ENCODE data around the gene ADRM1. TPM values are rescaled to one million over a fixed set of nuclear protein-coding genes. Genes with fewer than 3 reads are reported as not detected.

ADRM1 gene
- total and polyA plus RNA-seq, 2 experiments from 2014 or later, result 206 to 243 TPM

DNA sequence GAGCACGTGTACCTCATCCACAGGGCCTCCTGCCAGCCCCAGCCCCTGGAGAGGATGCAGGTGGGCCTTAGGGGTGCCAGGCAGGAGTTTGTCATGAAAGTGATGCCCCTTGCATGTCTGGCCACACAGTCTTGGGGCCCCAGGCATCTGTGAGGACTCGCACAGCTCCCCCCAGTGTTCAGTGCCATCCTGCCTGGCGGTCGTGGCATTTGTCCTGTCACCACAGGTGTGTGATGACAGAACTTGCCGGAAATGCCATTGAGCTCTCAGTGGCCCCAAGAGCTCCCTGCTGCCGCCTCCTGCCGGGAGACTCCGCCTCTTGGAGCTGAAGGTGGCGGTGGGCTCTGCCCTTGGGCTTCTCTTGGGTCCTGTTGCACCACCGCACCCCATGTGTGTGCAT lies 30.6 kb upstream of the ADRM1 start:
- H3K4me3 Mint-ChIP-seq, result no peak overlapping the region
- Histone ChIP-seq H3K4me2 (no peak overlapping the region), H2AFZ (no peak overlapping the region), H3K36me3 (ENCODE audit: insufficient read depth) (no peaks in the 10 kb centered on the region), H3F3A (replicated peaks; ENCODE audit: low read depth) (no peaks in the 10 kb centered on the region), H3K27ac (ENCODE audit: low read depth) (no peak overlapping the region), H3K9me2 (ENCODE audit: insufficient read depth) (no peaks in the 10 kb centered on the region), H3K4me1 (ENCODE audit: insufficient read depth) (no peaks in the 10 kb centered on the region), H3K4me3 (no peak overlapping the region), H4K20me1 (replicated peaks; ENCODE audit: insufficient read depth) (no peaks in the 10 kb centered on the region; the same call in 1 of the 2 replicates), H3K27me3 (ENCODE audit: insufficient read depth) (no peaks in the 10 kb centered on the region), H3K79me2 (replicated peaks; ENCODE audit: insufficient read depth) (no peaks in the 10 kb centered on the region)
- no peaks in the 10 kb centered on the region for H3K27me3 Mint-ChIP-seq (ENCODE audit: insufficient read depth, low read depth, poor library complexity)
- TF ChIP-seq ZNF114 (CRISPR knock-in tag; IDR thresholded peaks at IDR 0.05) (no peak), EZH2phosphoT487 (IDR thresholded peaks at IDR 0.05; ENCODE audit: unreplicated experiment) (no peak), STAT1 (IDR thresholded peaks at IDR 0.05; ENCODE audit: unreplicated experiment) (no peak)
- TF ChIP-seq, protein P1, sequence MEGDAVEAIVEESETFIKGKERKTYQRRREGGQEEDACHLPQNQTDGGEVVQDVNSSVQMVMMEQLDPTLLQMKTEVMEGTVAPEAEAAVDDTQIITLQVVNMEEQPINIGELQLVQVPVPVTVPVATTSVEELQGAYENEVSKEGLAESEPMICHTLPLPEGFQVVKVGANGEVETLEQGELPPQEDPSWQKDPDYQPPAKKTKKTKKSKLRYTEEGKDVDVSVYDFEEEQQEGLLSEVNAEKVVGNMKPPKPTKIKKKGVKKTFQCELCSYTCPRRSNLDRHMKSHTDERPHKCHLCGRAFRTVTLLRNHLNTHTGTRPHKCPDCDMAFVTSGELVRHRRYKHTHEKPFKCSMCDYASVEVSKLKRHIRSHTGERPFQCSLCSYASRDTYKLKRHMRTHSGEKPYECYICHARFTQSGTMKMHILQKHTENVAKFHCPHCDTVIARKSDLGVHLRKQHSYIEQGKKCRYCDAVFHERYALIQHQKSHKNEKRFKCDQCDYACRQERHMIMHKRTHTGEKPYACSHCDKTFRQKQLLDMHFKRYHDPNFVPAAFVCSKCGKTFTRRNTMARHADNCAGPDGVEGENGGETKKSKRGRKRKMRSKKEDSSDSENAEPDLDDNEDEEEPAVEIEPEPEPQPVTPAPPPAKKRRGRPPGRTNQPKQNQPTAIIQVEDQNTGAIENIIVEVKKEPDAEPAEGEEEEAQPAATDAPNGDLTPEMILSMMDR (conservative IDR thresholded peaks at IDR 0.05; ENCODE audit: low read depth in 2 of 2), result peak in 1 of 2 experiments; percentile 33; a peak in 3 of 4 replicates
- TF ChIP-seq, protein P2, sequence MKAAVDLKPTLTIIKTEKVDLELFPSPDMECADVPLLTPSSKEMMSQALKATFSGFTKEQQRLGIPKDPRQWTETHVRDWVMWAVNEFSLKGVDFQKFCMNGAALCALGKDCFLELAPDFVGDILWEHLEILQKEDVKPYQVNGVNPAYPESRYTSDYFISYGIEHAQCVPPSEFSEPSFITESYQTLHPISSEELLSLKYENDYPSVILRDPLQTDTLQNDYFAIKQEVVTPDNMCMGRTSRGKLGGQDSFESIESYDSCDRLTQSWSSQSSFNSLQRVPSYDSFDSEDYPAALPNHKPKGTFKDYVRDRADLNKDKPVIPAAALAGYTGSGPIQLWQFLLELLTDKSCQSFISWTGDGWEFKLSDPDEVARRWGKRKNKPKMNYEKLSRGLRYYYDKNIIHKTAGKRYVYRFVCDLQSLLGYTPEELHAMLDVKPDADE (IDR thresholded peaks at IDR 0.05), result no peak
- TF ChIP-seq, protein P3, sequence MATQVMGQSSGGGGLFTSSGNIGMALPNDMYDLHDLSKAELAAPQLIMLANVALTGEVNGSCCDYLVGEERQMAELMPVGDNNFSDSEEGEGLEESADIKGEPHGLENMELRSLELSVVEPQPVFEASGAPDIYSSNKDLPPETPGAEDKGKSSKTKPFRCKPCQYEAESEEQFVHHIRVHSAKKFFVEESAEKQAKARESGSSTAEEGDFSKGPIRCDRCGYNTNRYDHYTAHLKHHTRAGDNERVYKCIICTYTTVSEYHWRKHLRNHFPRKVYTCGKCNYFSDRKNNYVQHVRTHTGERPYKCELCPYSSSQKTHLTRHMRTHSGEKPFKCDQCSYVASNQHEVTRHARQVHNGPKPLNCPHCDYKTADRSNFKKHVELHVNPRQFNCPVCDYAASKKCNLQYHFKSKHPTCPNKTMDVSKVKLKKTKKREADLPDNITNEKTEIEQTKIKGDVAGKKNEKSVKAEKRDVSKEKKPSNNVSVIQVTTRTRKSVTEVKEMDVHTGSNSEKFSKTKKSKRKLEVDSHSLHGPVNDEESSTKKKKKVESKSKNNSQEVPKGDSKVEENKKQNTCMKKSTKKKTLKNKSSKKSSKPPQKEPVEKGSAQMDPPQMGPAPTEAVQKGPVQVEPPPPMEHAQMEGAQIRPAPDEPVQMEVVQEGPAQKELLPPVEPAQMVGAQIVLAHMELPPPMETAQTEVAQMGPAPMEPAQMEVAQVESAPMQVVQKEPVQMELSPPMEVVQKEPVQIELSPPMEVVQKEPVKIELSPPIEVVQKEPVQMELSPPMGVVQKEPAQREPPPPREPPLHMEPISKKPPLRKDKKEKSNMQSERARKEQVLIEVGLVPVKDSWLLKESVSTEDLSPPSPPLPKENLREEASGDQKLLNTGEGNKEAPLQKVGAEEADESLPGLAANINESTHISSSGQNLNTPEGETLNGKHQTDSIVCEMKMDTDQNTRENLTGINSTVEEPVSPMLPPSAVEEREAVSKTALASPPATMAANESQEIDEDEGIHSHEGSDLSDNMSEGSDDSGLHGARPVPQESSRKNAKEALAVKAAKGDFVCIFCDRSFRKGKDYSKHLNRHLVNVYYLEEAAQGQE (IDR thresholded peaks at IDR 0.05; ENCODE audit: unreplicated experiment), result no peak
- TF ChIP-seq, protein P4, sequence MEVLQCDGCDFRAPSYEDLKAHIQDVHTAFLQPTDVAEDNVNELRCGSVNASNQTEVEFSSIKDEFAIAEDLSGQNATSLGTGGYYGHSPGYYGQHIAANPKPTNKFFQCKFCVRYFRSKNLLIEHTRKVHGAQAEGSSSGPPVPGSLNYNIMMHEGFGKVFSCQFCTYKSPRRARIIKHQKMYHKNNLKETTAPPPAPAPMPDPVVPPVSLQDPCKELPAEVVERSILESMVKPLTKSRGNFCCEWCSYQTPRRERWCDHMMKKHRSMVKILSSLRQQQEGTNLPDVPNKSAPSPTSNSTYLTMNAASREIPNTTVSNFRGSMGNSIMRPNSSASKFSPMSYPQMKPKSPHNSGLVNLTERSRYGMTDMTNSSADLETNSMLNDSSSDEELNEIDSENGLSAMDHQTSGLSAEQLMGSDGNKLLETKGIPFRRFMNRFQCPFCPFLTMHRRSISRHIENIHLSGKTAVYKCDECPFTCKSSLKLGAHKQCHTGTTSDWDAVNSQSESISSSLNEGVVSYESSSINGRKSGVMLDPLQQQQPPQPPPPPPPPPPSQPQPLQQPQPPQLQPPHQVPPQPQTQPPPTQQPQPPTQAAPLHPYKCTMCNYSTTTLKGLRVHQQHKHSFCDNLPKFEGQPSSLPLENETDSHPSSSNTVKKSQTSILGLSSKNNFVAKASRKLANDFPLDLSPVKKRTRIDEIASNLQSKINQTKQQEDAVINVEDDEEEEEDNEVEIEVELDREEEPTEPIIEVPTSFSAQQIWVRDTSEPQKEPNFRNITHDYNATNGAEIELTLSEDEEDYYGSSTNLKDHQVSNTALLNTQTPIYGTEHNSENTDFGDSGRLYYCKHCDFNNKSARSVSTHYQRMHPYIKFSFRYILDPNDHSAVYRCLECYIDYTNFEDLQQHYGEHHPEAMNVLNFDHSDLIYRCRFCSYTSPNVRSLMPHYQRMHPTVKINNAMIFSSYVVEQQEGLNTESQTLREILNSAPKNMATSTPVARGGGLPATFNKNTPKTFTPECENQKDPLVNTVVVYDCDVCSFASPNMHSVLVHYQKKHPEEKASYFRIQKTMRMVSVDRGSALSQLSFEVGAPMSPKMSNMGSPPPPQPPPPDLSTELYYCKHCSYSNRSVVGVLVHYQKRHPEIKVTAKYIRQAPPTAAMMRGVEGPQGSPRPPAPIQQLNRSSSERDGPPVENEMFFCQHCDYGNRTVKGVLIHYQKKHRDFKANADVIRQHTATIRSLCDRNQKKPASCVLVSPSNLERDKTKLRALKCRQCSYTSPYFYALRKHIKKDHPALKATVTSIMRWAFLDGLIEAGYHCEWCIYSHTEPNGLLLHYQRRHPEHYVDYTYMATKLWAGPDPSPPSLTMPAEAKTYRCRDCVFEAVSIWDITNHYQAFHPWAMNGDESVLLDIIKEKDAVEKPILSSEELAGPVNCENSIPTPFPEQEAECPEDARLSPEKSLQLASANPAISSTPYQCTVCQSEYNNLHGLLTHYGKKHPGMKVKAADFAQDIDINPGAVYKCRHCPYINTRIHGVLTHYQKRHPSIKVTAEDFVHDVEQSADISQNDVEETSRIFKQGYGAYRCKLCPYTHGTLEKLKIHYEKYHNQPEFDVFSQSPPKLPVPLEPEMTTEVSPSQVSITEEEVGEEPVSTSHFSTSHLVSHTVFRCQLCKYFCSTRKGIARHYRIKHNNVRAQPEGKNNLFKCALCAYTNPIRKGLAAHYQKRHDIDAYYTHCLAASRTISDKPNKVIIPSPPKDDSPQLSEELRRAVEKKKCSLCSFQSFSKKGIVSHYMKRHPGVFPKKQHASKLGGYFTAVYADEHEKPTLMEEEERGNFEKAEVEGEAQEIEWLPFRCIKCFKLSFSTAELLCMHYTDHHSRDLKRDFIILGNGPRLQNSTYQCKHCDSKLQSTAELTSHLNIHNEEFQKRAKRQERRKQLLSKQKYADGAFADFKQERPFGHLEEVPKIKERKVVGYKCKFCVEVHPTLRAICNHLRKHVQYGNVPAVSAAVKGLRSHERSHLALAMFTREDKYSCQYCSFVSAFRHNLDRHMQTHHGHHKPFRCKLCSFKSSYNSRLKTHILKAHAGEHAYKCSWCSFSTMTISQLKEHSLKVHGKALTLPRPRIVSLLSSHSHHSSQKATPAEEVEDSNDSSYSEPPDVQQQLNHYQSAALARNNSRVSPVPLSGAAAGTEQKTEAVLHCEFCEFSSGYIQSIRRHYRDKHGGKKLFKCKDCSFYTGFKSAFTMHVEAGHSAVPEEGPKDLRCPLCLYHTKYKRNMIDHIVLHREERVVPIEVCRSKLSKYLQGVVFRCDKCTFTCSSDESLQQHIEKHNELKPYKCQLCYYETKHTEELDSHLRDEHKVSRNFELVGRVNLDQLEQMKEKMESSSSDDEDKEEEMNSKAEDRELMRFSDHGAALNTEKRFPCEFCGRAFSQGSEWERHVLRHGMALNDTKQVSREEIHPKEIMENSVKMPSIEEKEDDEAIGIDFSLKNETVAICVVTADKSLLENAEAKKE (CRISPR knock-in tag; IDR thresholded peaks at IDR 0.05), result no peak
- peaks cover 19% of the 10 kb centered on the region for H3K36me3 Mint-ChIP-seq (ENCODE audit: low read depth)
- ATAC-seq, result peak; percentile 32; the same call in 1 of the 3 replicates
- peaks cover 3% of the 10 kb centered on the region; the same call in 1 of the 3 replicates for H3K4me1 Mint-ChIP-seq
- no peak overlapping the region for H3K27ac Mint-ChIP-seq
- H3K9me3 Mint-ChIP-seq, result no peaks in the 10 kb centered on the region
- peak; percentile 24 for DNase-seq (ENCODE audit: low spot score)

Data from GM23338 (cell line).